GM19438 (cell line): ENCODE results near the gene GAMT.

Experiments
- ATAC-seq: cut with Tn5 transposase; IDR thresholded peaks from one replicate; pipeline ENCODE4 v1.9.1; 2021; ENCODE audit warnings: low read depth; ENCODE audit not compliant: unreplicated experiment

Gene GAMT

GRCh38 chr19:1350867-1351266 is 50.5 kb downstream of the GAMT start:
- ATAC-seq = no peak

GRCh38 chr19:1349211-1349610 is 52.1 kb downstream of the GAMT start:
- ATAC-seq = no peak
